Smooth muscle cell (in vitro differentiated cells): Measurements from ENCODE around the gene RRP1B. TPM values are rescaled to one million over a fixed set of nuclear protein-coding genes. Genes with fewer than 3 reads are reported as not detected.
"Not testable (repeated sequence)": the region's sequence is repeated elsewhere in the genome, so short reads cannot be mapped to it uniquely, and the experiment has no call there.

ENCODE experiments used
- DNase-seq: peaks from one replicate; lab custom pipeline; 2025; ENCODE audit not compliant: unreplicated experiment; lab: John Stamatoyannopoulos, UW
- H2AFZ ChIP-seq: fragments of 200-600 bp; sonication (generic); 2 replicates; pipeline ENCODE4 v1.6.0; 2016; ENCODE audit warnings: antibody characterized with exemption, low read depth, mild to moderate bottlenecking
- H3F3A ChIP-seq: fragments of 200-600 bp; sonication (generic); 2 replicates; pipeline ENCODE4 v1.6.0; 2017; ENCODE audit warnings: antibody characterized with exemption, low read depth
- H3K27ac ChIP-seq: fragments of 200-600 bp; sonication (generic); 2 replicates; pipeline ENCODE4 v1.5.1; 2016; ENCODE audit warnings: low read depth, mild to moderate bottlenecking
- H3K27me3 ChIP-seq: fragments of 200-600 bp; sonication (generic); 2 replicates; pipeline ENCODE4 v1.6.1; 2016; ENCODE audit warnings: low read depth, mild to moderate bottlenecking
- H3K36me3 ChIP-seq: fragments of 200-600 bp; sonication (generic); 2 replicates; pipeline ENCODE4 v1.5.1; 2016; ENCODE audit warnings: low read depth
- H3K4me1 ChIP-seq: fragments of 200-600 bp; sonication (generic); 2 replicates; pipeline ENCODE4 v1.5.1; 2016; ENCODE audit warnings: low read depth
- H3K4me2 ChIP-seq: fragments of 200-600 bp; sonication (generic); 2 replicates; pipeline ENCODE4 v1.6.0; 2016; ENCODE audit warnings: mild to moderate bottlenecking
- H3K4me3 ChIP-seq: fragments of 200-600 bp; sonication (generic); 2 replicates; pipeline ENCODE4 v1.5.1; 2016; ENCODE audit warnings: mild to moderate bottlenecking
- H3K79me2 ChIP-seq: fragments of 200-600 bp; sonication (generic); 2 replicates; pipeline ENCODE4 v1.6.0; 2016; ENCODE audit warnings: low read depth, mild to moderate bottlenecking
- H3K9ac ChIP-seq: fragments of 200-600 bp; sonication (generic); 2 replicates; pipeline ENCODE4 v1.6.0; 2016; ENCODE audit warnings: low read depth
- H3K9me3 ChIP-seq: fragments of 200-600 bp; sonication (generic); replicated peaks from 2 replicates; pipeline ENCODE4 v1.5.1; 2016; ENCODE audit warnings: low read depth
- H4K20me1 ChIP-seq: fragments of 200-600 bp; sonication (generic); 2 replicates; pipeline ENCODE4 v1.6.0; 2016; ENCODE audit warnings: low read depth
- WGBS: methylation state at CpG from one replicate; pipeline ENCODE4 v1.1.7; 2016; ENCODE audit warnings: low lambda C conversion rate; 5-methylcytosine and 5-hydroxymethylcytosine counted together
- polyA plus RNA-seq: library from polyadenylated mRNA; unstranded; fragments of >200 nt; fragmentation: Nextera tagmentation; extraction: Ambion mirVana; gene quantifications from 2 replicates; pipeline ENCODE4 v1.2.1, GENCODE V29; 2016
- total RNA-seq: library from RNA; depleted of rRNA; stranded (reverse); fragments of >200 nt; gene quantifications from 2 replicates; pipeline ENCODE4 v1.2.3, GENCODE V29; 2014
- TF ChIP-seq, protein P1 (sequence below): fragments of 200-600 bp; sonication (generic); IDR thresholded peaks from 2 replicates; pipeline ENCODE4 v1.5.1; 2017; ENCODE audit warnings: borderline replicate concordance, mild to moderate bottlenecking, antibody characterized with exemption; ENCODE audit not compliant: insufficient read depth, poor library complexity, severe bottlenecking

Gene RRP1B
- total and polyA plus RNA-seq, 2 experiments from 2014 or later = 10.6 to 19.3 TPM

DNA sequence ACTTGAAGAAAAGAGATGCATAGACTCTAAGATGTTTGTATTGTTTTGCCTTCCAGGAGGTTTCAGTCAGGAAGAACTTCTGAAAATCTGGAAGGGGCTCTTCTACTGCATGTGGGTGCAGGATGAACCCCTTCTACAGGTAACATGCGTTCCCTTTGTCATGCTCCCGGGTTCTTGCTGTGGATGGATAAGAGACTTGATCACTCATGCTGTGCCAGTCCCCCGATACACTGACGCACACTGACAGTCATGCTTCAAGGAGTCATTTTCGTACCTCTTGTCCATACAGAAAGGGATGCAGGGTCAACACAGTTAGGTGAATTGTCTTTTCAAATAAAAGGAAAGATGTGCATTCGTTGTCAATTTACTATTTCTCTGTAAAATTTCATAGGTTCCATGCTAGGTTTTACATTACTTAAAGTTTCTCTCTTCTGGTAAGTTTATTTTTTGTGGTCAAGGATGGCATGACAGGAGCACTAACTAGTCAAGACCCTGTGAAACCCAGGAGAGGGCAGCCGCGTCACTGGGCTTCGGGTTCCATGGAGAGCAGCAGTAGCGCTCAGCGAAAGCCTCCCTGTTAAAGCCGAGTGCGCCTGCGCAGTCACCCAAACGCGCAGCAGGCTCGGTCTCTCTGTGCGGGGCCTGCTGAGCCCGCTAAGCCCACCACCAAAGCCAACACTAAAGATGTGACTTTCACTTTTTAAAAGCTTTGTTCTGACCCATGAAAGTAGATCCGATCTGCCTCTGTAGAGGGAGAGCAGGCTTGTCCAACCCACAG is 10.7 kb downstream of the RRP1B start:
- TF ChIP-seq, protein P1, sequence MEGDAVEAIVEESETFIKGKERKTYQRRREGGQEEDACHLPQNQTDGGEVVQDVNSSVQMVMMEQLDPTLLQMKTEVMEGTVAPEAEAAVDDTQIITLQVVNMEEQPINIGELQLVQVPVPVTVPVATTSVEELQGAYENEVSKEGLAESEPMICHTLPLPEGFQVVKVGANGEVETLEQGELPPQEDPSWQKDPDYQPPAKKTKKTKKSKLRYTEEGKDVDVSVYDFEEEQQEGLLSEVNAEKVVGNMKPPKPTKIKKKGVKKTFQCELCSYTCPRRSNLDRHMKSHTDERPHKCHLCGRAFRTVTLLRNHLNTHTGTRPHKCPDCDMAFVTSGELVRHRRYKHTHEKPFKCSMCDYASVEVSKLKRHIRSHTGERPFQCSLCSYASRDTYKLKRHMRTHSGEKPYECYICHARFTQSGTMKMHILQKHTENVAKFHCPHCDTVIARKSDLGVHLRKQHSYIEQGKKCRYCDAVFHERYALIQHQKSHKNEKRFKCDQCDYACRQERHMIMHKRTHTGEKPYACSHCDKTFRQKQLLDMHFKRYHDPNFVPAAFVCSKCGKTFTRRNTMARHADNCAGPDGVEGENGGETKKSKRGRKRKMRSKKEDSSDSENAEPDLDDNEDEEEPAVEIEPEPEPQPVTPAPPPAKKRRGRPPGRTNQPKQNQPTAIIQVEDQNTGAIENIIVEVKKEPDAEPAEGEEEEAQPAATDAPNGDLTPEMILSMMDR = no peak
- peaks cover 39% of the 10 kb centered on the region for H3K79me2 ChIP-seq
- no peaks in the 10 kb centered on the region for H3K27me3 ChIP-seq
- H3K36me3 ChIP-seq = peaks cover 3% of the 10 kb centered on the region
- WGBS = 97% methylated on average over 20 of the region's 20 CpGs
- DNase-seq = no peak
- H3K9ac ChIP-seq = no peak overlapping the region
- no peaks in the 10 kb centered on the region for H3F3A ChIP-seq
- H3K4me2 ChIP-seq = no peak overlapping the region
- no peaks in the 10 kb centered on the region for H3K9me3 ChIP-seq
- no peaks in the 10 kb centered on the region for H3K4me1 ChIP-seq
- peaks cover 18% of the 10 kb centered on the region for H4K20me1 ChIP-seq
- no peak overlapping the region for H2AFZ ChIP-seq
- H3K27ac ChIP-seq = no peak overlapping the region
- H3K4me3 ChIP-seq = no peak overlapping the region

DNA sequence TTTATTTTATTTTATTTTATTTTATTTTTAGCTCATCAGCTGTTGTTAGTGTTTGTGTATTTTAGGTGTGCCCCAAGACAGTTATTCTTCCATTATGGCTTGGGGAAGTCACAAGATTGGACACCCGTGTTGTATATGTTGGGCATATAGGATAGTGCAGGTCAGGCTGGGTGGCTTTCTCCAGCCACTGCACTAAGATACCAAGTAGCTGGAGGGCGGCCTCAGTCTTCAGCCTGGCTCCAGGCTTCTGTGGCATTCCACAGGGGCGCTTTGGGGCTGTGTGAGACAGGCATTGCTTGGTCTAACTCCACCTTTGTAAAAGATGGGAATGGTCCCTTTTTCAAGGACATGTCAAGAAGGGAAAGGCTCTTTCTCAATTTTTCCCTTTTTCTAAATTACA is 16.5 kb downstream of the RRP1B start:
- Histone ChIP-seq H3K9ac (no peak overlapping the region), H3K4me1 (no peaks in the 10 kb centered on the region), H3K79me2 (peaks cover 22% of the 10 kb centered on the region), H2AFZ (no peak overlapping the region), H3K4me3 (no peak overlapping the region), H3K27me3 (no peaks in the 10 kb centered on the region), H3K27ac (no peak overlapping the region), H4K20me1 (no peaks in the 10 kb centered on the region), H3K9me3 (no peaks in the 10 kb centered on the region), H3K36me3 (no peaks in the 10 kb centered on the region), H3K4me2 (no peak overlapping the region), H3F3A (no peaks in the 10 kb centered on the region)
- TF ChIP-seq, protein P1 = no peak
- WGBS = 99% methylated on average over 3 of the region's 3 CpGs
- DNase-seq = no peak

DNA sequence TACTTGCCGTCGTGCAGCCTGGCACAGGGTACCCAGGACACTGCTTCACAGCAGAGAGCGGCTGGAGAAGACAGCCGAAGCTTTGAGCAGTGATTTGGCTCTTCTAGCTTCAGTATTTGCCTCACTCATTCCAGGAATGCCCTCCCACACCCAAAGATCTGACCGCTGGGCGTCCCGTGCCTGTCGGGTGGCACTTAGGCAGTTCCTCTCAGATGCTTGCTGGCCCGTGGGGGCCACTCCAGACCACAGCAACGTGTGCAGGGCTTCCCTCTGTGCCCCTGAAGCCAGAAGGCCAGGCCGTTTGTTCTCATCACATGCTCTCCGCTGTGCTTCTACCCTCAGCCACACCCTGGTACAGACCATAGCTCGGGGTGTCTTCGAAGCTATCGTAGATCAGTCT is 17.0 kb downstream of the RRP1B start:
- no peaks in the 10 kb centered on the region for H3K36me3 ChIP-seq
- no peaks in the 10 kb centered on the region for H3F3A ChIP-seq
- no peak overlapping the region for H3K4me3 ChIP-seq
- DNase-seq = no peak
- H3K4me2 ChIP-seq = no peak overlapping the region
- no peak overlapping the region for H3K9ac ChIP-seq
- H2AFZ ChIP-seq = no peak overlapping the region
- H3K27me3 ChIP-seq = no peaks in the 10 kb centered on the region
- 97% methylated on average over 15 of the region's 15 CpGs for WGBS
- no peak overlapping the region for H3K27ac ChIP-seq
- peaks cover 23% of the 10 kb centered on the region for H3K79me2 ChIP-seq
- TF ChIP-seq, protein P1 = no peak
- H4K20me1 ChIP-seq = no peaks in the 10 kb centered on the region
- H3K4me1 ChIP-seq = no peaks in the 10 kb centered on the region
- no peaks in the 10 kb centered on the region for H3K9me3 ChIP-seq

DNA sequence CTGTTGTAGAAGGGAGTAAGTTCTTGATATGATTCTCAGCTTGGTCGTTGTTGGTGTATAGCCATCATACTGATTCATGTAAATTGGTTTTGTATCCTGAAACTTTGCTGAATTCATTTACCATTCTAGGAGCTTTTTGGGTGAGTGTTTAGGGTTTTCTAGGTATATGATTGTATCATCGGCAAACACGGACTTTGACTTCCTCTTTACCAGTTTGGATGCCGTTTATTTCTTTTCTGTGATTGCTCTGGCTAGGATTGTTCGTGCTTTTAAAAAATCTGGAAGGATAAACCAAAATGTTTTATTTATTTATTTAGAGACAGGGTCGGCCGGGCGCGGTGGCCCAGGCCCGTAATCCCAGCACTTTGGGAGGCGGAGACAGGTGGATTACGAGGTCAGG is 20.6 kb downstream of the RRP1B start:
- H3K4me2 ChIP-seq = no peak overlapping the region
- H3K27me3 ChIP-seq = no peaks in the 10 kb centered on the region
- no peaks in the 10 kb centered on the region for H4K20me1 ChIP-seq
- 97% methylated on average over 12 of the region's 12 CpGs for WGBS
- no peak overlapping the region for H3K9ac ChIP-seq
- no peaks in the 10 kb centered on the region for H3K4me1 ChIP-seq
- no peak overlapping the region for H3K27ac ChIP-seq
- no peaks in the 10 kb centered on the region for H3K9me3 ChIP-seq
- H3K4me3 ChIP-seq = no peak overlapping the region
- no peaks in the 10 kb centered on the region for H3K36me3 ChIP-seq
- no peak for DNase-seq
- no peaks in the 10 kb centered on the region for H3F3A ChIP-seq
- no peak overlapping the region for H2AFZ ChIP-seq
- H3K79me2 ChIP-seq = peaks cover 23% of the 10 kb centered on the region
- TF ChIP-seq, protein P1 = no peak

DNA sequence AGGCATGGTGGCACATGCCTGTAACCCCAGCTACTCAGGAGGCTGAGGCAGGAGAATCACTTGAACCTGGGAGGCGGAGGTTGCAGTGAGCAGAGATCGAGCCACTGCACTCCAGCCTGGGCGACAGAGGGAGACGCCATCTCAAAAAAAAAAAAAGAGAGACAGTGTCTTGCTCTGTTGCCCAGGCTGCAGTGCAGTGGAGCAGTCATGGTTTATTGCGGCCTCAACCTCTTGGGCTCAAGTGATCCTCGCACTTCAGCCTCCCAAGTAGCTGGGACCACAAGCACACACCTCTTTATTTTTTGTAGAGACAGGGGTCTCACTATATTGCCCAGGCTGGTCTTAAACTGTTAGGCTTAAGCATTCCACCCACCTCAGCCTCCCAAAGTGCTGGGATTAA is 21.1 kb downstream of the RRP1B start:
- not testable (repeated sequence) for DNase-seq, H3K36me3 ChIP-seq, H4K20me1 ChIP-seq

More for the DNA sequence above, 21.1 kb downstream of the RRP1B start:
- H3K9ac ChIP-seq, H3K27ac ChIP-seq, H3K4me3 ChIP-seq, H3K9me3 ChIP-seq, H3F3A ChIP-seq, H2AFZ ChIP-seq, H3K27me3 ChIP-seq, H3K4me1 ChIP-seq, H3K4me2 ChIP-seq: not testable (repeated sequence)
- peaks cover 23% of the 10 kb centered on the region for H3K79me2 ChIP-seq
- WGBS = 100% methylated on average over 3 of the region's 6 CpGs
